SK-N-SH (cell line): ENCODE data around the gene CARD8.

Experiments used
- CTCF ChIP-seq: fragments of 200-600 bp; sonication (generic); IDR thresholded peaks from 2 replicates; pipeline ENCODE4 v1.6.1; 2017; ENCODE audit warnings: antibody characterized with exemption, mild to moderate bottlenecking, moderate library complexity
- EP300 ChIP-seq, 2 experiments: IDR thresholded peaks; 2 replicates each; pipeline versions ENCODE4 v1.4.0 to v1.6.1; 2012; ENCODE audit warnings: borderline replicate concordance in 1 of 2, low read depth in 1 of 2, low read length in 1 of 2
- EZH2phosphoT487 ChIP-seq: fragments of 200-600 bp; sonication (generic); IDR thresholded peaks from 2 replicates; pipeline ENCODE4 v1.6.1; 2017; ENCODE audit warnings: low read depth, mixed run types, mild to moderate bottlenecking, antibody characterized with exemption, moderate library complexity, borderline replicate concordance
- GATA2 ChIP-seq: sonication (generic); formaldehyde crosslinking; IDR thresholded peaks from 2 replicates; pipeline ENCODE4 v1.5.0; 2020; ENCODE audit warnings: mild to moderate bottlenecking, missing genetic modification reagents
- PBX3 ChIP-seq: IDR thresholded peaks from 2 replicates; pipeline ENCODE4; 2012
- POLR2AphosphoS5 ChIP-seq: IDR thresholded peaks from 2 replicates; pipeline ENCODE4 v1.6.1; 2012; ENCODE audit warnings: low read depth, low read length
- RFX5 ChIP-seq: IDR thresholded peaks from 2 replicates; pipeline ENCODE4 v1.6.1; 2012; ENCODE audit warnings: mild to moderate bottlenecking, improper control_type of control experiment, low read length
- USF1 ChIP-seq: IDR thresholded peaks from 2 replicates; pipeline ENCODE4 v1.4.0; 2012; ENCODE audit warnings: low read depth, borderline replicate concordance

- TF ChIP-seq CTCF (no peak), GATA2 (CRISPR knock-in tag) (no peak), PBX3 (no peak), EP300 (IDR thresholded peaks at IDR 0.05; ENCODE audit: borderline replicate concordance in 1 of 2, low read depth in 1 of 2, low read length in 1 of 2) (no peak), EZH2phosphoT487 (no peak), USF1 (no peak), POLR2AphosphoS5 (no peak), RFX5 (no peak)
Observed at GRCh38 chr19:48175578-48175977, 80.1 kb downstream of the CARD8 start.
